ENCODE measurements around the gene NXT1.

DNA sequence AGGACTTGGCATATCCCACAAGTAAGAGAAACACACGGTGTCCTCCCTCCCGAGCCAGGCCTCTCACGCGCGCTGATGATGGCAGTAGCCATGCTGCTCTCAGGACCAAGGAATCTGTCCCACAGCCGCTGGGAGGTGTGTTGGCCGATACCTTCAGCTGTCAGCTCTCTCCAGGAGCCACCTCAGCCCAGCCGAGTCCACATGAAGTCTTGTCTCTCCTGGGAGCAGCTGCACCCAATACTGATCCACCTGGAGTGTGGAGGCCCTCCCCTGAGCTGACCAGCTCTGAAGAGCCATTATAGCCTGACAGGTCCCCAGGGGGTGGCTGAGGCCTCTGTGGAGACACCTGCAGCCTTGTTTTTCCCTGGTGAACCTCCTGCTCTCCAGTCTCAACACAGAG lies 23.8 kb upstream of the NXT1 start:
- no peak for TF ChIP-seq YY1 (IDR thresholded peaks at IDR 0.05; ENCODE audit: insufficient read depth, insufficient read length)
- TF ChIP-seq ZNF274 (IDR thresholded peaks at IDR 0.05; ENCODE audit: low read depth, low read length), result no peak
- no peak for TF ChIP-seq SUZ12 (IDR thresholded peaks at IDR 0.05; ENCODE audit: extremely low read depth, insufficient read depth, insufficient read length)
